ENCODE results near the gene HHIP. TPM values are rescaled to one million over a fixed set of nuclear protein-coding genes. Genes with fewer than 3 reads are reported as not detected.

Gene HHIP
- total RNA-seq, 1 experiment from 2014 or later, result 1.6 TPM

GRCh38 chr4:144647095-144647561, 1.2 kb downstream of the HHIP start:
- H3K27me3 Mint-ChIP-seq (ENCODE audit: unreplicated experiment), result no peaks in the 10 kb centered on the region
- no TSS peak for BruUV-seq (replicated peaks)
- H3K4me3 Mint-ChIP-seq (ENCODE audit: low read depth, unreplicated experiment), result peak overlapping the region; percentile 81
- intact Hi-C loops (cut with micrococcal nuclease; ENCODE audit: unreplicated experiment), result no loop called here
- H3K36me3 Mint-ChIP-seq (ENCODE audit: insufficient read depth, unreplicated experiment), result peaks cover 14% of the 10 kb centered on the region
- peaks cover 2% of the 10 kb centered on the region for H3K9me3 Mint-ChIP-seq (ENCODE audit: low read depth, unreplicated experiment)
- H3K27ac Mint-ChIP-seq (ENCODE audit: unreplicated experiment), result no peak overlapping the region
- CTCF ChIA-PET, result no interaction called here
- no peak for DNase-seq
- TF ChIP-seq, protein P1, sequence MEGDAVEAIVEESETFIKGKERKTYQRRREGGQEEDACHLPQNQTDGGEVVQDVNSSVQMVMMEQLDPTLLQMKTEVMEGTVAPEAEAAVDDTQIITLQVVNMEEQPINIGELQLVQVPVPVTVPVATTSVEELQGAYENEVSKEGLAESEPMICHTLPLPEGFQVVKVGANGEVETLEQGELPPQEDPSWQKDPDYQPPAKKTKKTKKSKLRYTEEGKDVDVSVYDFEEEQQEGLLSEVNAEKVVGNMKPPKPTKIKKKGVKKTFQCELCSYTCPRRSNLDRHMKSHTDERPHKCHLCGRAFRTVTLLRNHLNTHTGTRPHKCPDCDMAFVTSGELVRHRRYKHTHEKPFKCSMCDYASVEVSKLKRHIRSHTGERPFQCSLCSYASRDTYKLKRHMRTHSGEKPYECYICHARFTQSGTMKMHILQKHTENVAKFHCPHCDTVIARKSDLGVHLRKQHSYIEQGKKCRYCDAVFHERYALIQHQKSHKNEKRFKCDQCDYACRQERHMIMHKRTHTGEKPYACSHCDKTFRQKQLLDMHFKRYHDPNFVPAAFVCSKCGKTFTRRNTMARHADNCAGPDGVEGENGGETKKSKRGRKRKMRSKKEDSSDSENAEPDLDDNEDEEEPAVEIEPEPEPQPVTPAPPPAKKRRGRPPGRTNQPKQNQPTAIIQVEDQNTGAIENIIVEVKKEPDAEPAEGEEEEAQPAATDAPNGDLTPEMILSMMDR (IDR thresholded peaks at IDR 0.05; ENCODE audit: unreplicated experiment), result no peak
- peaks cover 20% of the 10 kb centered on the region for H3K4me1 Mint-ChIP-seq (ENCODE audit: low read depth, unreplicated experiment)

GRCh38 chr4:144647590-144647989, 1.6 kb downstream of the HHIP start:
- Mint-ChIP-seq H3K27ac (ENCODE audit: unreplicated experiment) (peak overlapping the region; percentile 52), H3K36me3 (ENCODE audit: insufficient read depth, unreplicated experiment) (peaks cover 14% of the 10 kb centered on the region), H3K9me3 (ENCODE audit: low read depth, unreplicated experiment) (peaks cover 2% of the 10 kb centered on the region), H3K4me1 (ENCODE audit: low read depth, unreplicated experiment) (peaks cover 20% of the 10 kb centered on the region), H3K27me3 (ENCODE audit: unreplicated experiment) (no peaks in the 10 kb centered on the region), H3K4me3 (ENCODE audit: low read depth, unreplicated experiment) (peak overlapping the region; percentile 81)
- CTCF ChIA-PET, result no interaction called here
- TF ChIP-seq, protein P1 (IDR thresholded peaks at IDR 0.05; ENCODE audit: unreplicated experiment), result no peak
- intact Hi-C loops (cut with micrococcal nuclease; ENCODE audit: unreplicated experiment), result no loop called here
- no peak for DNase-seq
- BruUV-seq (replicated peaks), result no TSS peak

DNA sequence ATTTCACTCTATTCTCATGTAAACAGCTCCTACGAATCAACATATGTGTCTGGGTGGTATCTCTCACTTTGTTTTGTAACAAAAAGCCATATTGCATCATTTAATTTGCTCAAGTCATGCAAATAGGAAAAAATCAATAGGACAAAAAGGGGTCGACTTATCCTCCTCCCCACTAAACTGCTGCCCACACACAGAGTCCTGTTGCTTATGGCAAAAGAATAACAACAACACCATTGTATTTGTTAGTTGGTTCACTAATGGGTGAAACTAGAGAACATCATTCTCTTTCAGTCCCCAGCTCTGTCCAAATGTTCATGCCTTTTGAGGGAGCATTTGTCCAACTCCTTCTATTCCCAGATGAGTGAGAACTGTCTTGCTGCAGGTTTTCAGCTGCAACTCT, 2.1 kb downstream of the HHIP start:
- H3K36me3 Mint-ChIP-seq (ENCODE audit: insufficient read depth, unreplicated experiment), result peaks cover 14% of the 10 kb centered on the region
- H3K27me3 Mint-ChIP-seq (ENCODE audit: unreplicated experiment), result no peaks in the 10 kb centered on the region
- intact Hi-C loops (cut with micrococcal nuclease; ENCODE audit: unreplicated experiment), result no loop called here
- BruUV-seq (replicated peaks), result no TSS peak
- CTCF ChIA-PET, result no interaction called here
- H3K4me3 Mint-ChIP-seq (ENCODE audit: low read depth, unreplicated experiment), result peak overlapping the region; percentile 81
- no peak for DNase-seq
- H3K9me3 Mint-ChIP-seq (ENCODE audit: low read depth, unreplicated experiment), result peaks cover 2% of the 10 kb centered on the region
- H3K4me1 Mint-ChIP-seq (ENCODE audit: low read depth, unreplicated experiment), result peaks cover 20% of the 10 kb centered on the region
- H3K27ac Mint-ChIP-seq (ENCODE audit: unreplicated experiment), result peak overlapping the region; percentile 52
- TF ChIP-seq, protein P1 (IDR thresholded peaks at IDR 0.05; ENCODE audit: unreplicated experiment), result no peak

GRCh38 chr4:144649646-144650045, 3.7 kb downstream of the HHIP start:
- Mint-ChIP-seq H3K36me3 (ENCODE audit: insufficient read depth, unreplicated experiment) (peaks cover 14% of the 10 kb centered on the region), H3K27ac (ENCODE audit: unreplicated experiment) (no peak overlapping the region), H3K9me3 (ENCODE audit: low read depth, unreplicated experiment) (peaks cover 2% of the 10 kb centered on the region), H3K27me3 (ENCODE audit: unreplicated experiment) (no peaks in the 10 kb centered on the region), H3K4me3 (ENCODE audit: low read depth, unreplicated experiment) (no peak overlapping the region), H3K4me1 (ENCODE audit: low read depth, unreplicated experiment) (peaks cover 20% of the 10 kb centered on the region)
- no peak for DNase-seq
- BruUV-seq (replicated peaks), result no TSS peak
- CTCF ChIA-PET, result no interaction called here
- intact Hi-C loops (cut with micrococcal nuclease; ENCODE audit: unreplicated experiment), result no loop called here
- TF ChIP-seq, protein P1 (IDR thresholded peaks at IDR 0.05; ENCODE audit: unreplicated experiment), result no peak
